Testis (tissue), 2 donors: ENCODE data around the gene COL23A1.

Experiments
- POLR2A ChIP-seq: fragments of 450-650 bp; IDR thresholded peaks from one replicate; pipeline ENCODE4 v1.6.1; 2017; ENCODE audit warnings: antibody characterized with exemption, mild to moderate bottlenecking, moderate library complexity
- TF ChIP-seq, protein P1 (sequence below), 3 experiments: fragments of 450-650 bp in 2 of 3; fragments of 200-600 bp in 1 of 3; sonication (generic) in 1 of 3; IDR thresholded peaks; one replicate each; pipeline ENCODE4 v1.5.1; 2016 to 2019; ENCODE audit warnings: antibody characterized with exemption in 3 of 3, mild to moderate bottlenecking in 2 of 3, moderate library complexity in 1 of 3

DNA sequence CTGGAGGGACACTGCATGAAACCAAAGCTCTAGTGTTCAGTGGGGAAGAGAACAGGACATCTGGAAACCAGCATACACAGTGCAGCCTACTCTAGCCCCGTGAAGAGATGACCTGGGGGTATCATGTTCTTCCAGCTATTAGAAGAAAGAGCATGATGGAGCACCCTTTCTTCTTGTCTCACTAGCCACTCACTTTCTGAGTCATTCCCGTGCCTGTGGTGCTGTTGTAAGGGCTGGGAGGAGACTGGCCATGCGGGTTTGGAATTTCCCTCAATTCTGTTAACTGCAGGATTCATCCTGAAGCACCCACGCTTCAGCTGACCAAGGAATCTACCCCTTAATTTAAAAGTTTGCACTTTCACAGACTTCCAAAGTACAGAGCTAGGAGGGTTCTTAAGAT, 137.0 kb downstream of the COL23A1 start:
- TF ChIP-seq, protein P1, sequence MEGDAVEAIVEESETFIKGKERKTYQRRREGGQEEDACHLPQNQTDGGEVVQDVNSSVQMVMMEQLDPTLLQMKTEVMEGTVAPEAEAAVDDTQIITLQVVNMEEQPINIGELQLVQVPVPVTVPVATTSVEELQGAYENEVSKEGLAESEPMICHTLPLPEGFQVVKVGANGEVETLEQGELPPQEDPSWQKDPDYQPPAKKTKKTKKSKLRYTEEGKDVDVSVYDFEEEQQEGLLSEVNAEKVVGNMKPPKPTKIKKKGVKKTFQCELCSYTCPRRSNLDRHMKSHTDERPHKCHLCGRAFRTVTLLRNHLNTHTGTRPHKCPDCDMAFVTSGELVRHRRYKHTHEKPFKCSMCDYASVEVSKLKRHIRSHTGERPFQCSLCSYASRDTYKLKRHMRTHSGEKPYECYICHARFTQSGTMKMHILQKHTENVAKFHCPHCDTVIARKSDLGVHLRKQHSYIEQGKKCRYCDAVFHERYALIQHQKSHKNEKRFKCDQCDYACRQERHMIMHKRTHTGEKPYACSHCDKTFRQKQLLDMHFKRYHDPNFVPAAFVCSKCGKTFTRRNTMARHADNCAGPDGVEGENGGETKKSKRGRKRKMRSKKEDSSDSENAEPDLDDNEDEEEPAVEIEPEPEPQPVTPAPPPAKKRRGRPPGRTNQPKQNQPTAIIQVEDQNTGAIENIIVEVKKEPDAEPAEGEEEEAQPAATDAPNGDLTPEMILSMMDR (IDR thresholded peaks at IDR 0.05), result no peak
- TF ChIP-seq POLR2A, result no peak
